IMR-90 (cell line): ENCODE data around the gene ZCCHC7. TPM values are rescaled to one million over a fixed set of nuclear protein-coding genes. Genes with fewer than 3 reads are reported as not detected.

ENCODE experiments used
- ATAC-seq: fragments of 200-7000 bp; cut with Tn5 transposase; 2 replicates; pipeline ENCODE4 v1.9.1; 2020; ENCODE audit warnings: low read depth, mild to moderate bottlenecking, moderate library complexity
- BruUV-seq: library from RNA; stranded (reverse); fragments of 400-500 nt; replicated peaks from 2 replicates; lab custom pipeline; 2021; lab: Mats Ljungman, UMichigan
- CTCF ChIA-PET: fragments of 300-600 bp; formaldehyde crosslinking; extraction: SDS; loops from one replicate; lab custom pipeline; 2021; ENCODE audit warnings: antibody characterized with exemption; lab: Yijun Ruan, JAX
- POLR2A ChIA-PET: fragments of 300-600 bp; sonication (Branson Sonifier 250); formaldehyde crosslinking; loops from one replicate; lab custom pipeline; 2022; ENCODE audit warnings: antibody characterized with exemption; ENCODE audit not compliant: unreplicated experiment; lab: Charles Lee
- DNase-seq: peaks from one replicate; pipeline ENCODE4 v3.0.0; 2013
- H2AFZ ChIP-seq: replicated peaks from 2 replicates; pipeline ENCODE3; 2013; ENCODE audit warnings: low read length, mild to moderate bottlenecking; ENCODE audit not compliant: poor library complexity
- H2AK5ac ChIP-seq: 2 replicates; pipeline ENCODE4 v1.6.1; 2013; ENCODE audit warnings: low read depth, low read length, inconsistent platforms
- H2AK9ac ChIP-seq: replicated peaks from 2 replicates; pipeline ENCODE3; 2013; ENCODE audit warnings: mild to moderate bottlenecking, low read depth, low read length, moderate library complexity; ENCODE audit not compliant: poor library complexity
- H2BK120ac ChIP-seq: 2 replicates; pipeline ENCODE4 v1.6.1; 2013; ENCODE audit warnings: low read depth, low read length, inconsistent platforms
- H2BK15ac ChIP-seq: 3 replicates; pipeline ENCODE4 v1.6.1; 2013; ENCODE audit warnings: low read depth, low read length, inconsistent platforms
- H2BK20ac ChIP-seq: 2 replicates; pipeline ENCODE4 v1.6.1; 2013; ENCODE audit warnings: low read depth, mild to moderate bottlenecking, inconsistent platforms, low read length, moderate library complexity
- H2BK5ac ChIP-seq: 2 replicates; pipeline ENCODE4 v1.6.1; 2013; ENCODE audit warnings: mild to moderate bottlenecking, low read depth, low read length, inconsistent platforms; ENCODE audit not compliant: poor library complexity, severe bottlenecking
- H3K14ac ChIP-seq: replicated peaks from 2 replicates; pipeline ENCODE4 v1.6.1; 2013; ENCODE audit warnings: low read depth, low read length, inconsistent platforms
- H3K18ac ChIP-seq: 2 replicates; pipeline ENCODE4 v1.6.1; 2013; ENCODE audit warnings: low read depth, low read length, control low read depth
- H3K23ac ChIP-seq: 2 replicates; pipeline ENCODE4 v1.6.1; 2013; ENCODE audit warnings: low read depth, low read length, inconsistent platforms
- H3K27ac ChIP-seq: 2 replicates; pipeline ENCODE4 v1.5.1; 2013; ENCODE audit warnings: mild to moderate bottlenecking, control low read depth, low read length; ENCODE audit not compliant: insufficient read depth
- H3K27me3 ChIP-seq: 2 replicates; pipeline ENCODE4 v1.6.1; 2013; ENCODE audit warnings: low read length; ENCODE audit not compliant: control insufficient read depth, insufficient read depth
- H3K36me3 ChIP-seq: 2 replicates; pipeline ENCODE4 v1.6.1; 2013; ENCODE audit warnings: low read length, mixed read lengths; ENCODE audit not compliant: control insufficient read depth, insufficient read depth
- H3K4ac ChIP-seq: 2 replicates; pipeline ENCODE4 v1.6.1; 2013; ENCODE audit warnings: low read depth, low read length, inconsistent platforms
- H3K4me1 ChIP-seq: 2 replicates; pipeline ENCODE4 v1.6.1; 2013; ENCODE audit warnings: low read length, mixed read lengths; ENCODE audit not compliant: control insufficient read depth, insufficient read depth
- H3K4me2 ChIP-seq: 2 replicates; pipeline ENCODE4 v1.6.1; 2013; ENCODE audit warnings: low read depth, mild to moderate bottlenecking, control low read depth, low read length, moderate library complexity
- H3K4me3 ChIP-seq: 2 replicates; pipeline ENCODE4 v1.5.1; 2013; ENCODE audit warnings: low read depth, mild to moderate bottlenecking, control low read depth, low read length, moderate library complexity; ENCODE audit not compliant: insufficient read depth
- H3K56ac ChIP-seq: 2 replicates; pipeline ENCODE4 v1.6.1; 2013; ENCODE audit warnings: low read length, inconsistent platforms; ENCODE audit not compliant: insufficient read depth; ENCODE audit errors: extremely low read depth
- H3K79me1 ChIP-seq, 2 experiments: 2 replicates each; pipeline ENCODE4 v1.6.1; 2013; ENCODE audit warnings: low read length in 2 of 2, inconsistent platforms in 1 of 2, low read depth in 1 of 2
- H3K9ac ChIP-seq: 2 replicates; pipeline ENCODE4 v1.6.1; 2013; ENCODE audit warnings: low read depth, low read length, control low read depth
- H3K9me1 ChIP-seq: 2 replicates; pipeline ENCODE4 v1.6.1; 2013; ENCODE audit warnings: low read length, inconsistent platforms; ENCODE audit not compliant: insufficient read depth
- H3K9me3 ChIP-seq: 2 replicates; pipeline ENCODE4 v1.6.1; 2013; ENCODE audit warnings: low read length; ENCODE audit not compliant: control insufficient read depth, insufficient read depth
- H4K20me1 ChIP-seq: 2 replicates; pipeline ENCODE4 v1.6.1; 2013; ENCODE audit warnings: low read length, inconsistent platforms; ENCODE audit not compliant: insufficient read depth
- H4K5ac ChIP-seq: 2 replicates; pipeline ENCODE4 v1.6.1; 2013; ENCODE audit warnings: mild to moderate bottlenecking, low read depth, low read length, control low read depth
- H4K8ac ChIP-seq, 2 experiments: 2 replicates each; pipeline ENCODE4 v1.6.1; 2013; ENCODE audit warnings: low read depth in 2 of 2, low read length in 2 of 2, control low read depth in 1 of 2, inconsistent platforms in 1 of 2
- H4K91ac ChIP-seq: 2 replicates; pipeline ENCODE4 v1.6.1; 2013; ENCODE audit warnings: low read depth, low read length, inconsistent platforms; ENCODE audit not compliant: insufficient read depth
- MXI1 ChIP-seq: IDR thresholded peaks from 2 replicates; pipeline ENCODE4 v1.6.1; 2012; ENCODE audit warnings: low read depth, mild to moderate bottlenecking, low read length, moderate library complexity, borderline replicate concordance
- NFE2L2 ChIP-seq: fragments of 150-350 bp; IDR thresholded peaks from 2 replicates; pipeline ENCODE4 v1.6.1; 2016; ENCODE audit warnings: low read depth, mild to moderate bottlenecking, low read length
- RFX5 ChIP-seq: IDR thresholded peaks from 2 replicates; pipeline ENCODE4 v1.8.0; 2012; ENCODE audit warnings: low read depth, mild to moderate bottlenecking, low read length, moderate library complexity
- SMC3 ChIP-seq: fragments of 150-350 bp; IDR thresholded peaks from 2 replicates; pipeline ENCODE4 v1.6.1; 2016; ENCODE audit warnings: low read depth, mild to moderate bottlenecking, antibody characterized with exemption, low read length, moderate library complexity
- WGBS, 2 experiments: methylation state at CpG; one replicate each; pipeline versions ENCODE4 v1.1.5 to v1.1.7; 2013; ENCODE audit warnings: missing lambda C conversion rate in 2 of 2; ENCODE audit not compliant: insufficient read length in 1 of 2; ENCODE audit errors: extremely low coverage in 2 of 2; 5-methylcytosine and 5-hydroxymethylcytosine counted together
- dilution Hi-C: fragments of 300-500 bp; cut with HindIII; formaldehyde crosslinking; loops from one replicate; pipeline ENCODE4 v1.14.3; 2018; ENCODE audit warnings: low sequenced_read_pairs; ENCODE audit not compliant: unreplicated experiment
- in situ Hi-C: fragments of 300-500 bp; cut with MboI; formaldehyde crosslinking; loops from 3 replicates; pipeline ENCODE4 v1.14.3; 2019; ENCODE audit warnings: low sequenced_read_pairs, inconsistent platforms, mixed read lengths
- intact Hi-C: fragments of 100-400 bp; cut with micrococcal nuclease; formaldehyde crosslinking; loops from 2 replicates; pipeline ENCODE4 v1.10.0; 2022
- polyA plus RNA-seq, 3 experiments: library from polyadenylated mRNA; depleted of rRNA; stranded (reverse); fragments of >200 nt; gene quantifications; 2 replicates each; pipeline ENCODE4 v1.2.3, GENCODE V29; 2012; ENCODE audit warnings: low replicate concordance in 1 of 3
- total RNA-seq: library from RNA; depleted of rRNA; stranded (reverse); fragments of >200 nt; gene quantifications from 2 replicates; pipeline ENCODE4 v1.2.3, GENCODE V29; 2012
- TF ChIP-seq, protein P1 (sequence below): fragments of 150-350 bp; IDR thresholded peaks from 2 replicates; pipeline ENCODE4 v1.6.1; 2017; ENCODE audit warnings: mild to moderate bottlenecking, antibody characterized with exemption, low read length, low read depth

Gene ZCCHC7
- total and polyA plus RNA-seq, 2 of the 4 experiments (the other 2 are of a cell fraction), result 13.6 to 28.7 TPM

DNA sequence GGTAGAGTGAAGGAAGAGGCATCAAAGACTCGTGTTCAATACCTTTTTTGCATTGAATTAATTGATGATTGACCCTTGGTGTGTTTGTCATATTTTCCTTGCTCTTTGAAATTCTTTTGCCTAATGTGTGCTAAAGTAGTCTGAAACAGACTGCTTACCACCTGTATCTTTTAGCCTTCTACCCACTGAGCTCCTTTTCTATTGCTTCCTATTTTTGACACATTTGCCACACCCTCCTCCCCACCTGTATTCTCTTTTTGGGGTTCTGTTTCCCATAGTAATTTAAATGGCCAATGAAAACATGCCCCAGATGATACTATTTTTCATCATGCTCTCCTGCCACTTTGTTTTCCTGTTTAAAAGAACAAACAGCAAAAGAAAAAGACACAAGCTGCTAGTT lies 78.5 kb downstream of the ZCCHC7 start:
- Histone ChIP-seq H3K9me1 (no peaks in the 10 kb centered on the region), H2AFZ (no peak overlapping the region), H2BK15ac (no peak overlapping the region), H3K9ac (no peak overlapping the region), H3K4me1 (peaks cover 5% of the 10 kb centered on the region), H3K18ac (no peak overlapping the region), H2BK20ac (no peak overlapping the region), H4K20me1 (peaks cover 11% of the 10 kb centered on the region; the same call in 1 of the 2 replicates), H4K8ac (no peak overlapping the region), H3K4ac (no peak overlapping the region), H3K9me3 (no peaks in the 10 kb centered on the region), H3K36me3 (no peaks in the 10 kb centered on the region), H3K4me3 (no peak overlapping the region), H3K23ac (no peak overlapping the region), H3K27me3 (no peaks in the 10 kb centered on the region), H3K56ac (no peak overlapping the region), H2AK5ac (no peak overlapping the region), H3K4me2 (no peak overlapping the region), H4K91ac (no peak overlapping the region), H2BK120ac (no peak overlapping the region), H3K14ac (no peak overlapping the region), H2AK9ac (no peak overlapping the region), H2BK5ac (no peak overlapping the region), H3K79me1 (peaks cover 3 to 28% of the 10 kb centered on the region in 2 experiments; a peak in 3 of 4 replicates), H3K27ac (no peak overlapping the region), H4K5ac (no peak overlapping the region)
- in situ Hi-C loops, result no loop called here
- no peak for ATAC-seq
- TF ChIP-seq RFX5, result no peak
- TF ChIP-seq NFE2L2, result no peak
- TF ChIP-seq, protein P1, sequence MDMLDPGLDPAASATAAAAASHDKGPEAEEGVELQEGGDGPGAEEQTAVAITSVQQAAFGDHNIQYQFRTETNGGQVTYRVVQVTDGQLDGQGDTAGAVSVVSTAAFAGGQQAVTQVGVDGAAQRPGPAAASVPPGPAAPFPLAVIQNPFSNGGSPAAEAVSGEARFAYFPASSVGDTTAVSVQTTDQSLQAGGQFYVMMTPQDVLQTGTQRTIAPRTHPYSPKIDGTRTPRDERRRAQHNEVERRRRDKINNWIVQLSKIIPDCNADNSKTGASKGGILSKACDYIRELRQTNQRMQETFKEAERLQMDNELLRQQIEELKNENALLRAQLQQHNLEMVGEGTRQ, result no peak
- TF ChIP-seq MXI1, result no peak
- no peak for TF ChIP-seq SMC3
- CTCF ChIA-PET, result no interaction called here
- POLR2A ChIA-PET, result interaction anchor here (0.6 kb wide), 2 partner anchors 289 to 809 kb away, joined by 6 to 7 read pairs; no protein-coding TSS in a partner anchor
- intact Hi-C loops, result no loop called here
- no TSS peak for BruUV-seq
- DNase-seq, result no peak
- dilution Hi-C loops, result no loop called here
- WGBS, 2 experiments, result no CpG with 5 or more reads among the region's 1 CpG
